ENCODE measurements around the gene PDE2A.

GRCh38 chr11:72633068-72633467 lies 41.2 kb downstream of the PDE2A start:
- TF ChIP-seq, protein P1, sequence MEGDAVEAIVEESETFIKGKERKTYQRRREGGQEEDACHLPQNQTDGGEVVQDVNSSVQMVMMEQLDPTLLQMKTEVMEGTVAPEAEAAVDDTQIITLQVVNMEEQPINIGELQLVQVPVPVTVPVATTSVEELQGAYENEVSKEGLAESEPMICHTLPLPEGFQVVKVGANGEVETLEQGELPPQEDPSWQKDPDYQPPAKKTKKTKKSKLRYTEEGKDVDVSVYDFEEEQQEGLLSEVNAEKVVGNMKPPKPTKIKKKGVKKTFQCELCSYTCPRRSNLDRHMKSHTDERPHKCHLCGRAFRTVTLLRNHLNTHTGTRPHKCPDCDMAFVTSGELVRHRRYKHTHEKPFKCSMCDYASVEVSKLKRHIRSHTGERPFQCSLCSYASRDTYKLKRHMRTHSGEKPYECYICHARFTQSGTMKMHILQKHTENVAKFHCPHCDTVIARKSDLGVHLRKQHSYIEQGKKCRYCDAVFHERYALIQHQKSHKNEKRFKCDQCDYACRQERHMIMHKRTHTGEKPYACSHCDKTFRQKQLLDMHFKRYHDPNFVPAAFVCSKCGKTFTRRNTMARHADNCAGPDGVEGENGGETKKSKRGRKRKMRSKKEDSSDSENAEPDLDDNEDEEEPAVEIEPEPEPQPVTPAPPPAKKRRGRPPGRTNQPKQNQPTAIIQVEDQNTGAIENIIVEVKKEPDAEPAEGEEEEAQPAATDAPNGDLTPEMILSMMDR (conservative IDR thresholded peaks at IDR 0.05; ENCODE audit: low read depth, low read length): no peak
- TF ChIP-seq EZH2 (IDR thresholded peaks at IDR 0.05; ENCODE audit: borderline replicate concordance, low read depth, low read length, poor library complexity, severe bottlenecking): no peak
